Measurements from ENCODE around the gene HS1BP3.

Gene HS1BP3

GRCh38 chr2:20667531-20668401 is 16.9 kb upstream of the HS1BP3 start:
- no peak for DNase-seq
- H3K27me3 ChIP-seq (replicated peaks; ENCODE audit: control insufficient read depth, insufficient read depth, low read length, poor library complexity, severe bottlenecking), result peaks cover 70% of the 10 kb centered on the region
- H3K27ac ChIP-seq (ENCODE audit: insufficient read depth, low read length, poor library complexity, severe bottlenecking), result no peak overlapping the region
- H3K9me3 ChIP-seq (ENCODE audit: control insufficient read depth, low read length), result no peaks in the 10 kb centered on the region
- no peaks in the 10 kb centered on the region for H3K36me3 ChIP-seq (ENCODE audit: control insufficient read depth, insufficient read depth, low read length)
- H3K4me3 ChIP-seq (ENCODE audit: insufficient read depth, low read depth, low read length, poor library complexity, severe bottlenecking), result peak overlapping the region; percentile 48
- peaks cover 26% of the 10 kb centered on the region for H3K4me1 ChIP-seq (ENCODE audit: control insufficient read depth, insufficient read depth, low read length, poor library complexity, severe bottlenecking)

- H3K4me1 ChIP-seq (ENCODE audit: control insufficient read depth, insufficient read depth, low read length, poor library complexity, severe bottlenecking), result peaks cover 26% of the 10 kb centered on the region
- no peak for DNase-seq
- peaks cover 70% of the 10 kb centered on the region for H3K27me3 ChIP-seq (replicated peaks; ENCODE audit: control insufficient read depth, insufficient read depth, low read length, poor library complexity, severe bottlenecking)
- peak overlapping the region; percentile 48 for H3K4me3 ChIP-seq (ENCODE audit: insufficient read depth, low read depth, low read length, poor library complexity, severe bottlenecking)
- no peaks in the 10 kb centered on the region for H3K9me3 ChIP-seq (ENCODE audit: control insufficient read depth, low read length)
- no peaks in the 10 kb centered on the region for H3K36me3 ChIP-seq (ENCODE audit: control insufficient read depth, insufficient read depth, low read length)
- H3K27ac ChIP-seq (ENCODE audit: insufficient read depth, low read length, poor library complexity, severe bottlenecking), result no peak overlapping the region
These were observed 16.2 kb upstream of the HS1BP3 start for GRCh38 chr2:20667151-20667530.

- Histone ChIP-seq H3K36me3 (ENCODE audit: control insufficient read depth, insufficient read depth, low read length) (no peaks in the 10 kb centered on the region), H3K9me3 (ENCODE audit: control insufficient read depth, low read length) (no peaks in the 10 kb centered on the region), H3K27ac (ENCODE audit: insufficient read depth, low read length, poor library complexity, severe bottlenecking) (no peak within 1 kb of the TSS), H3K4me1 (ENCODE audit: control insufficient read depth, insufficient read depth, low read length, poor library complexity, severe bottlenecking) (peaks cover 28% of the 10 kb centered on the region), H3K27me3 (replicated peaks; ENCODE audit: control insufficient read depth, insufficient read depth, low read length, poor library complexity, severe bottlenecking) (peaks cover 71% of the 10 kb centered on the region), H3K4me3 (ENCODE audit: insufficient read depth, low read depth, low read length, poor library complexity, severe bottlenecking) (peak within 1 kb of the TSS; percentile 58)
- DNase-seq, result peak in 1 of 3 donors; percentile 6
These were observed 15.6 kb upstream of the HS1BP3 start, which contains the start of gene GDF7 for GRCh38 chr2:20666304-20667150. TSS of gene GDF7 (plus strand) at chr2:20667144. CDS start at chr2:20667240, 96 bp downstream.

DNA sequence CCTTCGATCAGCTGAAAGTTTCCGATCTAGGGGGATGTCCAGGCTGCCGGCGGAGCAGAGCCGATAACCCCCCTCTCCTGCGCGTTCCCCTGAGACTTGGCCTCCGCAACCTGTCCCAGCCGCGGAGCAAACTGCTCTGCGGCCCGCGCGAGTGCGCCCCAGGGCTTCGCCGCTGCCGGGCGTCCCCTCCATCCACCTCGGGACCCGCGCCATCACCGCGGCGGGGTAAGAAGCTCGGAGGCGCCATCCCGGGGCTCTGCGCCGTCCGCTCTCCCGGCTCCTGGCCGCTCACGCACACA is 15.1 kb upstream of the HS1BP3 start:
- no peak for DNase-seq
- Histone ChIP-seq H3K27me3 (replicated peaks; ENCODE audit: control insufficient read depth, insufficient read depth, low read length, poor library complexity, severe bottlenecking) (peaks cover 71% of the 10 kb centered on the region), H3K4me3 (ENCODE audit: insufficient read depth, low read depth, low read length, poor library complexity, severe bottlenecking) (peak overlapping the region; percentile 58), H3K4me1 (ENCODE audit: control insufficient read depth, insufficient read depth, low read length, poor library complexity, severe bottlenecking) (peaks cover 30% of the 10 kb centered on the region), H3K27ac (ENCODE audit: insufficient read depth, low read length, poor library complexity, severe bottlenecking) (no peak overlapping the region), H3K9me3 (ENCODE audit: control insufficient read depth, low read length) (no peaks in the 10 kb centered on the region), H3K36me3 (ENCODE audit: control insufficient read depth, insufficient read depth, low read length) (no peaks in the 10 kb centered on the region)

GRCh38 chr2:20665243-20666004 is 14.5 kb upstream of the HS1BP3 start:
- H3K27ac ChIP-seq (ENCODE audit: insufficient read depth, low read length, poor library complexity, severe bottlenecking), result no peak overlapping the region
- peak overlapping the region; percentile 58 for H3K4me3 ChIP-seq (ENCODE audit: insufficient read depth, low read depth, low read length, poor library complexity, severe bottlenecking)
- no peaks in the 10 kb centered on the region for H3K36me3 ChIP-seq (ENCODE audit: control insufficient read depth, insufficient read depth, low read length)
- H3K27me3 ChIP-seq (replicated peaks; ENCODE audit: control insufficient read depth, insufficient read depth, low read length, poor library complexity, severe bottlenecking), result peaks cover 70% of the 10 kb centered on the region
- H3K4me1 ChIP-seq (ENCODE audit: control insufficient read depth, insufficient read depth, low read length, poor library complexity, severe bottlenecking), result peaks cover 30% of the 10 kb centered on the region
- DNase-seq, result no peak
- no peaks in the 10 kb centered on the region for H3K9me3 ChIP-seq (ENCODE audit: control insufficient read depth, low read length)

- H3K27me3 ChIP-seq (replicated peaks; ENCODE audit: control insufficient read depth, insufficient read depth, low read length, poor library complexity, severe bottlenecking), result peaks cover 63% of the 10 kb centered on the region
- DNase-seq, result no peak
- H3K27ac ChIP-seq (ENCODE audit: insufficient read depth, low read length, poor library complexity, severe bottlenecking), result no peak overlapping the region
- no peaks in the 10 kb centered on the region for H3K36me3 ChIP-seq (ENCODE audit: control insufficient read depth, insufficient read depth, low read length)
- no peaks in the 10 kb centered on the region for H3K9me3 ChIP-seq (ENCODE audit: control insufficient read depth, low read length)
- H3K4me3 ChIP-seq (ENCODE audit: insufficient read depth, low read depth, low read length, poor library complexity, severe bottlenecking), result no peak overlapping the region
- H3K4me1 ChIP-seq (ENCODE audit: control insufficient read depth, insufficient read depth, low read length, poor library complexity, severe bottlenecking), result peaks cover 30% of the 10 kb centered on the region
These were observed 13.7 kb upstream of the HS1BP3 start for GRCh38 chr2:20664431-20665242.

- Histone ChIP-seq H3K27me3 (replicated peaks; ENCODE audit: control insufficient read depth, insufficient read depth, low read length, poor library complexity, severe bottlenecking) (peaks cover 57% of the 10 kb centered on the region), H3K4me3 (ENCODE audit: insufficient read depth, low read depth, low read length, poor library complexity, severe bottlenecking) (no peak overlapping the region), H3K27ac (ENCODE audit: insufficient read depth, low read length, poor library complexity, severe bottlenecking) (no peak overlapping the region), H3K9me3 (ENCODE audit: control insufficient read depth, low read length) (no peaks in the 10 kb centered on the region), H3K36me3 (ENCODE audit: control insufficient read depth, insufficient read depth, low read length) (no peaks in the 10 kb centered on the region), H3K4me1 (ENCODE audit: control insufficient read depth, insufficient read depth, low read length, poor library complexity, severe bottlenecking) (peaks cover 25% of the 10 kb centered on the region)
- no peak for DNase-seq
These were observed 13.1 kb upstream of the HS1BP3 start for GRCh38 chr2:20664071-20664390.

- H3K27me3 ChIP-seq (replicated peaks; ENCODE audit: control insufficient read depth, insufficient read depth, low read length, poor library complexity, severe bottlenecking), result peaks cover 52% of the 10 kb centered on the region
- H3K9me3 ChIP-seq (ENCODE audit: control insufficient read depth, low read length), result no peaks in the 10 kb centered on the region
- DNase-seq, result no peak
- no peak overlapping the region for H3K27ac ChIP-seq (ENCODE audit: insufficient read depth, low read length, poor library complexity, severe bottlenecking)
- H3K36me3 ChIP-seq (ENCODE audit: control insufficient read depth, insufficient read depth, low read length), result no peaks in the 10 kb centered on the region
- no peak overlapping the region for H3K4me3 ChIP-seq (ENCODE audit: insufficient read depth, low read depth, low read length, poor library complexity, severe bottlenecking)
- H3K4me1 ChIP-seq (ENCODE audit: control insufficient read depth, insufficient read depth, low read length, poor library complexity, severe bottlenecking), result peaks cover 25% of the 10 kb centered on the region
These were observed 12.5 kb upstream of the HS1BP3 start for GRCh38 chr2:20663196-20664070.

Data from effector memory CD4-positive, alpha-beta T cell (primary cell).